CD1c-positive myeloid dendritic cell (primary cell): Measurements from ENCODE around the gene TACC3.
A peak's percentile ranks its signal among the peaks of the same experiment; 100 is the strongest.

Source experiments
- DNase-seq: peaks from one replicate; pipeline ENCODE4 v3.0.0-alpha.2; 2016; ENCODE audit errors: extremely low spot score

TACC3 gene

GRCh38 chr4:1723131-1723801 is 1.9 kb downstream of the TACC3 start:
- peak; percentile 88 for DNase-seq

GRCh38 chr4:1725521-1725920 is 4.2 kb downstream of the TACC3 start:
- no peak for DNase-seq

- peak; percentile 93 for DNase-seq
Observed at GRCh38 chr4:1726146-1726934, 5.0 kb downstream of the TACC3 start.

DNA sequence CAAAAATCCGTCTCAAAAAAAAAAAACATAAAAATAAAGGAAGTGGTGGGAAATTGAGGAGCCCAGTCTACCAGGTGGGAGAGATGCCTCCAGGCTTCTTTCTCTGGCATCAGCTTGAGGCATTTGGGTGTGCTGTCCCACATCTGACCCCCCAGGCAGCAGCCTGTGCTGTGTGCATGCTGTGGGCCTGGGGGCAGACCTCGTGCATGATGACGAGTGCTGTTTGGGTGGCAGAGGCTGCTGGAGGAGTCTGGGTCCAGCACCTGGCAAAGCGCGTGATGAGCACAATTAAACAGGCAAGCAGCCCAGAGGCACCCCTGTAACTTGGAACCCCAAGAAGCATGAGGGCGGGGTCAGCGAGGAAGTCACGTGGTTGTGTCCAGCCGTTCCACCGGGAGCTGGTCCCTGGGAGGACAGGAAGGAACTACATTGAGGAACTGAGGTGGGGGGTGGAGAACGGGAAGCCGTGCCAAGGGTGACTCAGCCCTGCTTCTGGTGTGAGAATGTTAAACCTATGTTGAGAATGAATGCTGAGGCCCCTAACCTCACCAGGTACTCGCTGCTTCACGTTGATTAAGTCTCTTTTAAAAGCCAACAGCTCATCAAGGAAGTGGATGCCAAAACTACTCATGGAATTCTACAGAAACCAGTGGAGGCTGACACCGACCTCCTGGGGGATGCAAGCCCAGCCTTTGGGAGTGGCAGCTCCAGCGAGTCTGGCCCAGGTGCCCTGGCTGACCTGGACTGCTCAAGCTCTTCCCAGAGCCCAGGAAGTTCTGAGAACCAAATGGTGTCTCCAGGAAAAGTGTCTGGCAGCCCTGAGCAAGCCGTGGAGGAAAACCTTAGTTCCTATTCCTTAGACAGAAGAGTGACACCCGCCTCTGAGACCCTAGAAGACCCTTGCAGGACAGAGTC is 6.1 kb downstream of the TACC3 start:
- DNase-seq = peak; percentile 86

GRCh38 chr4:1728061-1728980 is 7.0 kb downstream of the TACC3 start:
- DNase-seq = no peak

DNA sequence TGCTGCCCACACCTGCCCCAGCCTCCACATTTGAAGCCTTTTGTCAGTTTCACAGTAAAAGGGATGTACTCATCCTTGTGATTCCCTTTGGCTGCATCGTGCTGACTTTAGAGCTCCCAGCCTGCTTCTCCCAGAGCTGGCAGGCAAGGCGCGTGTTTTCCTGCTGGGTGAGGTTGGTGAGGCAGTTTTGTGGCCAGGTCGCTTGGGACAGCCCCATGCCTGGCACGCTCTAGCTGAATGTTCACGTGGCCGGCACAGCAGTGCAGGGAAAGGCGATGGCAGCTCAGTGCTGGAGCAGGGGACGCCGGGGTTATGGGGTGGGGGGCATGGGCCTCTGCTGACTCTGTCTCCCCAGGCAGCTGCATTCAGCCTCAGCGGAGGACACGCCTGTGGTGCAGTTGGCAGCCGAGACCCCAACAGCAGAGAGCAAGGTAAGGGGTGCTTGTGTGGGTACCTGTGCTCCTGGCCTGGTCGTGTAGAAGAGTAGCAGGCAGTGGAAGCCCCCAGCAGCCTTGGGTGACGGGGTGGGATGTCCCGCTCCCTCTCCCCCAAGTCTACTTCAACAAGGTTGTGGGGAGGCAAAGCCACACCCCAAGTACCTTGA is 9.3 kb downstream of the TACC3 start:
- no peak for DNase-seq

GRCh38 chr4:1731180-1731579 is 9.9 kb downstream of the TACC3 start:
- no peak for DNase-seq

GRCh38 chr4:1732911-1733310 is 11.6 kb downstream of the TACC3 start:
- no peak for DNase-seq

DNA sequence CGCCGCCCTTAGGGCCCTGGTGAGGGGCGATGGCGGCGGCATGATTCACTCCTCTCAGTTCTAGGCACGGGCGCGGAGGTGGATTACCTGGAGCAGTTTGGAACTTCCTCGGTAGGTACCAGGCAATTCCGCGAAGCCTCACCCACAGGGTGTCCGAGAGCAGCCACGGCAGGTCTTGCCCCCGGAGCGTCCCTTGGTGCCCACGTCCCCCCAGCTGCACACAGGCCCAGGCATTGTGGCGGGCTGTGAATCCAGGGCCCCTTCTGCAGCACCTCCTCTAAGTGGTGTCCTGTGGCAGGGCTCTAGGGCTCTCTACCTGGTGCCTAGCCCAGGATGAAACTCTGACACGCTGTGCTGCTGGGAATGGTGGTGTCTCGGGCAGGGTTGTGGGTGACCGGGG is 13.9 kb downstream of the TACC3 start:
- no peak for DNase-seq

DNA sequence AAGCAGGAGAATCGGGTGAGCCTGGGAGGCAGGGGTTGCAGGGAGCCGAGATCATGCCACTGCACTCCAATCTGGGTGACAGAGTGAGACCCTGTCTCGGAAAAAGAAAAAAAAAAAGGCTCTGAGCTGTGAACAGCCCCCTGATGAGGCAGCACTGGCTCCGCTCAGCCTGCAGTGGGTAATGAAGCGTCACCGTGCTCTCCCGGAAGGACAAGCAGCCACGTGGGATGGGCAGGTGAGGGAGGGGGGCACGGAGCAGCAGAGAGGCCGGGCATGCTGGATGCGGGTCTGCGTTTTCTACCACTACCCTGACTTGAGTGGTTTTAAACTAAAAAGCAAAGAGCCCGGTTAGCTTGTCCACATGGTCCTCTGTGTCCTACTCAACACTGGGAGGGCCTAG is 15.5 kb downstream of the TACC3 start:
- no peak for DNase-seq

- DNase-seq = no peak
Observed at GRCh38 chr4:1737666-1738065, 16.3 kb downstream of the TACC3 start.

DNA sequence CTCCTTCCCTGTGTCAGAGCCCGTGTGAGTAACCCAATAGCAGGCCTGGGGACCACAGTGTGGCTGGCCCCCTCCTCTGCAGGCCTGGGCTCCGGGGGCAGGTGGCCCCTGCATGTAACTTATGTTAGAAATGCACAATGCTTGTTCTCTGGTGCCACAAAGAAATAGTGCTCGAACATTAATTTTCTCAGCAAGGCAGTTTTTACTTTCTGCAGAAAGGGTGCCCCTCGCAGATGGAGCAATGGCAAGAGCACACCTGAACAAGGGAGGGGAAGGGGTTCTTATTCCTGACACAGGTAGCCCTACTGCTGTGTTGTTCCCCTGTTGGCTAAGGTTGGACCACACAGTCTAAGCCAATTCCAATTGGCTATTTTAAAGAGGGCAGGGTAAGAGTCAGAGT is 17.1 kb downstream of the TACC3 start:
- DNase-seq = no peak

DNA sequence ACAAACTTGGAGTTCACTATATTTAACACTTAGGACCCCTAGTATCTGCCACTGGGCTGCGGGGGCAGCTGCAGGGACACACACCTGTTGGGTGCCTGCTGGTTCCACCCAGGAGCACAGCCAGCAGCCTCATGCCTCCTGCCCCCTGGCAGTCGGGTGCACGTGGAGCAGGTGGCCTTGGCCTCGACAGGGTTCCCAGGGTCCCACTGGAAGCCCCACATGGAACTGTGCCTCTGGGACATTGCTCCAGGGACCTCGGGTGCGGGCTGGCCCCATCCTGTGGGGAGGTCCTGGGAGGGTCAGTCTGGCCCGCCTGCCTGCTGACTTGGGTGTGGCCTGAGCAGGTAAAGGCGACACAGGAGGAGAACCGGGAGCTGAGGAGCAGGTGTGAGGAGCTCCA is 18.0 kb downstream of the TACC3 start:
- no peak for DNase-seq

DNA sequence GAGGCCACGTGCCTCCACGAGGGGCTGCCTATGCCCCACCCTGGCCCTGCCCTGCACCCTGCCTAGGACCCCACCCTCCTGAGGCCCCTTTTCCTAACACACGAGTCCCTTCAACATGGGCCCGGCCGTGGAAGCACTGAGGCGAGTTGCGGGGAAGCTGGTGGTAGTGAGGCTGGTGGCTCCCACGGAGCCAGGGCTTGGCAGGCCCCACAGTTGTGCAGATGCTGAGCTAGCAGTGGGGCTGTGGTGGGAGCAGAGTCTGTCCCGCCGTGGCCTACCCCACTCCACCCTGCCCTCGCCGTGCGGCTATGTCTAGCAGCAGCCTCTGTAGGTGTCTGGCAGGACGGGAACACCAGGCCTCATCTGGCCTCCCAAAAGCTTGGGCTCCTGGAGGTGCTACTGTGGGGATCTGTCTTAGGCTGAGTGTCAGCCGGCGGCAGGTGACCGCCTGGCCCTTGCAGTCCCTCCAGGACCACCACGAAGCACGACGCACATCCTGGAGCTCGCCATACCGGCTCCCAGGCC is 18.8 kb downstream of the TACC3 start:
- DNase-seq = no peak

GRCh38 chr4:1741208-1741607 is 19.9 kb downstream of the TACC3 start:
- DNase-seq = no peak

DNA sequence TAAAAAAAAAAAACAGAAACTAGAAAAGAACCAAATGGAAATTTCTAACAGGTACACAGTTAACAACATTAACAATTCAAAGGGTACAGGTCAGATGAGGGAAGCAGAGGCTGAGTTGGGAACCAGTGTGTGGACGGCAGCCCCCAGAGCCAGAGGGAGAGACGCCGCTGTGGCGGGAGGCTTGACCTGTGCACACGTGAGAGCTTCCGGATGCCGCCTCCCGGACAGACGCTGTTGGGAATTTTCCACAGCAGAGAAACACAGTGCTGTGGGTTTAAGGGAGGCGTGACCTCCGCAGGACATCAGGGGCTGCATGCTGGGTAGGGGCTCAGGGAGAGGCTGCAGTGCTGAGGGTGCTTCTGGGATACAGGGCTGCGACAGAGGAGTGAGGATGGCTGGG is 22.2 kb downstream of the TACC3 start:
- no peak for DNase-seq

- no peak for DNase-seq
Observed at GRCh38 chr4:1743975-1744374, 22.7 kb downstream of the TACC3 start.

DNA sequence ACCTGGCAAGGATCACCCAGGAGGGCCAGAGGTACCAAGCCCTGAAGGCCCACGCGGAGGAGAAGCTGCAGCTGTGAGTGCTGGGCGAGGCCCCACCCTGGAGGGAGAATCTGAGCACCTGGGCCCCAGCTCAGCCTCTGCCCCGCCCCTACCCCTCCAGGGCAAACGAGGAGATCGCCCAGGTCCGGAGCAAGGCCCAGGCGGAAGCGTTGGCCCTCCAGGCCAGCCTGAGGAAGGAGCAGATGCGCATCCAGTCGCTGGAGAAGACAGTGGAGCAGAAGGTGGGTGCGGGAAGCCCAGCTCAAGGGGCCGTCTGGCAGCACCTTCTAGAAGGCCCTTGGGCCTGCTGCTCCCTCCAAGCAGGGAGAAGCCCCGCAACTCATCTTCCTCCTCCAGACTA is 23.2 kb downstream of the TACC3 start:
- no peak for DNase-seq

- DNase-seq = no peak
Observed at GRCh38 chr4:1745165-1745564, 23.8 kb downstream of the TACC3 start.

GRCh38 chr4:1745697-1746096 is 24.4 kb downstream of the TACC3 start:
- no peak for DNase-seq

GRCh38 chr4:1746265-1746691 is 25.0 kb downstream of the TACC3 start:
- DNase-seq = peak; percentile 72
